Chondrocyte (in vitro differentiated cells): ENCODE data around the gene TOMM7. TPM values are rescaled to one million over a fixed set of nuclear protein-coding genes. Genes with fewer than 3 reads are reported as not detected.
A peak's percentile ranks its signal among the peaks of the same experiment; 100 is the strongest.

Source experiments
- DNase-seq: peaks from one replicate; pipeline ENCODE4 v3.0.0; 2021; ENCODE audit warnings: mixed read lengths, low spot score
- H3K27ac Mint-ChIP-seq: one replicate; pipeline ENCODE4 v1.8.0; 2021; ENCODE audit warnings: mild to moderate bottlenecking, moderate library complexity, mixed read lengths; ENCODE audit not compliant: unreplicated experiment
- H3K27me3 Mint-ChIP-seq: 2 replicates; pipeline ENCODE4 v1.8.0; 2021; ENCODE audit warnings: low read depth, mixed read lengths
- H3K36me3 Mint-ChIP-seq: 2 replicates; pipeline ENCODE4 v1.8.0; 2021; ENCODE audit warnings: low read depth, mixed read lengths
- H3K4me1 Mint-ChIP-seq: 2 replicates; pipeline ENCODE4 v1.8.0; 2021; ENCODE audit warnings: low read depth, mild to moderate bottlenecking, mixed read lengths
- H3K4me3 Mint-ChIP-seq: one replicate; pipeline ENCODE4 v1.8.0; 2021; ENCODE audit warnings: mild to moderate bottlenecking, moderate library complexity, mixed read lengths; ENCODE audit not compliant: unreplicated experiment
- H3K9me3 Mint-ChIP-seq: 2 replicates; pipeline ENCODE4 v1.8.0; 2021; ENCODE audit warnings: low read depth, mixed read lengths
- CTCF ChIP-seq: fragments of 200-600 bp; sonication (generic); IDR thresholded peaks from 2 replicates; pipeline ENCODE4 v1.5.0; 2021; ENCODE audit warnings: antibody characterized with exemption, mild to moderate bottlenecking, moderate library complexity
- total RNA-seq: library from RNA; stranded (reverse); gene quantifications from 3 replicates; pipeline ENCODE4 v1.2.1, GENCODE V29; 2021

Gene TOMM7
- total RNA-seq, 1 donor from 2014 or later = 240 TPM

DNA sequence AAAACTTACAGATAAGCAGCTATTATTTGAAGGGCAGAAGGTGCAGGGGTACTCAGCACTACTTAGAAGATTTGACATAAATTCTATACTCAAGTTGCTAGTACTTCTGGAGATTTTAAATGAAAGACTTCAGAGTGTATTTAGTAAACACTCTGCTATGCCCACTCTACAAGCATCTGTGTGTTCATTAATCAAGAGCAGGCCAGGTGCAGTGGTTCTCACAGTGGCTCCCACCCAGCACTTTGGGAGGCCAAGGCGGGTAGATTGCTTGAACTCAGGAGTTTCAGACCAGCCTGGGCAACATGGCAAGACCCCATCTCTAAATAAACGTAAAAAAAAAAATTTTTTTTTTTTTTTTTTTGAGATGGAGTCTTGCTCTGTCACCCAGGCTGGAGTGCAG, 38.9 kb upstream of the TOMM7 start:
- Mint-ChIP-seq H3K27ac (no peak overlapping the region), H3K9me3 (no peaks in the 10 kb centered on the region), H3K27me3 (no peaks in the 10 kb centered on the region), H3K4me3 (no peak overlapping the region), H3K36me3 (no peaks in the 10 kb centered on the region), H3K4me1 (peaks cover 27% of the 10 kb centered on the region)
- no peak for TF ChIP-seq CTCF
- no peak for DNase-seq

DNA sequence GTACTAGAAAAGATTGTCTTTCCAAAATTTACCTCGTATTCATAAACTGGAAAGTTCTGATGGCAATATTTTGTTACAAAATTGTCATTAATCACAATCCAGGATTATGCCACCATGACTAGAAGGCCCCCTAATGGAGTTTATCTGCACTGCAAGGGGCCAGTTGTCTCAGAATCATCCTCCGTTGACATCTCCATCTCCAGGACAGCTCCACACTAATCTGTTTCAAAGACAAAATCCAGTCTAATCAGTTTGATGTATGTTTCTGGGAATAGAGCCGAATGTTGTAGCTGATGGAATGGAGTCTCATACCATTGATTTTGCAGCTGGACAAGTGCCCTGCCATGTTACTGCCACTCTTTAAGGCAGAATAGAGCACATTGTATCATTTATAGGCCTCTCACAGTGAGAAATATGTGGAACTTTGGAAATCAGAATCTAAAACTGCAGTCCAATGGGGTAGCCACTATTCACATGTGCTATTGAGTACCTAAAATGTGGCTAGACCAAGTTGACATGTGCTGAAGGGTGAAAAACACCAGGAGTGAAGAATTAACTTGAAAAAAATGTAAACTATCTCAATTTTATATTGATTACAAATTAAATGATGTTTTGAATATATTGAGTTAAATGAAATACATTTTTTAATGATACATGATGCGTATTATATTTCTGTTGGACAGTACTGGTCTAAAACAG, 38.3 kb upstream of the TOMM7 start:
- H3K4me1 Mint-ChIP-seq = peaks cover 34% of the 10 kb centered on the region
- H3K36me3 Mint-ChIP-seq = no peaks in the 10 kb centered on the region
- no peaks in the 10 kb centered on the region for H3K9me3 Mint-ChIP-seq
- H3K27ac Mint-ChIP-seq = no peak overlapping the region
- no peak overlapping the region for H3K4me3 Mint-ChIP-seq
- no peaks in the 10 kb centered on the region for H3K27me3 Mint-ChIP-seq
- peak; percentile 69 for TF ChIP-seq CTCF
- DNase-seq = no peak

DNA sequence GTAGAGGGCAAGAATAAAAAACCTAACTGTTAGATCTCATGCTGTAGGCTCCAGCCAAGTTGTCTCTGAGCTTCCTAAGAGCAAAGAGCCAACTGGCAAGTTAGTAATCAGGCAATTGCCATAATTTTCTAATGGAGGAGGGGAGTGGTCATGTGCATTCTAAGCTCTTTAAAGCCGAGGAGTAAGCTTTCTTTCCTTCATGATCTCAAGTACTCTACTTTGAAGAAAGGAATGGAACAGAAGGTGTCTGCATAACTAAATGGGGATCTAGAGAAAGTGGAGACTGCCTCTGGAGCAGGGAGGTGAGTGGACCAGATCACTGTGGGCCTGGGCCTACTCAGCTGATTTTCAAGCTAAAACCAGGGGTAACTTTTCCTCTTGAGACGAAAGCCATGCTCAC, 37.7 kb upstream of the TOMM7 start:
- H3K36me3 Mint-ChIP-seq = no peaks in the 10 kb centered on the region
- H3K9me3 Mint-ChIP-seq = no peaks in the 10 kb centered on the region
- H3K27ac Mint-ChIP-seq = no peak overlapping the region
- no peak for TF ChIP-seq CTCF
- no peak for DNase-seq
- peaks cover 38% of the 10 kb centered on the region for H3K4me1 Mint-ChIP-seq
- no peak overlapping the region for H3K4me3 Mint-ChIP-seq
- no peaks in the 10 kb centered on the region for H3K27me3 Mint-ChIP-seq

- H3K36me3 Mint-ChIP-seq = no peaks in the 10 kb centered on the region
Observed at GRCh38 chr7:22859641-22860290, 37.1 kb upstream of the TOMM7 start.

More at GRCh38 chr7:22859641-22860290, 37.1 kb upstream of the TOMM7 start:
- Mint-ChIP-seq H3K27me3 (no peaks in the 10 kb centered on the region), H3K27ac (no peak overlapping the region), H3K4me3 (no peak overlapping the region), H3K4me1 (peaks cover 42% of the 10 kb centered on the region), H3K9me3 (no peaks in the 10 kb centered on the region)
- no peak for TF ChIP-seq CTCF
- DNase-seq = no peak
